NCI-H1092 (cell line): Measurements from ENCODE around the gene RPP25L.
A peak's percentile ranks its signal among the peaks of the same experiment; 100 is the strongest.
"Not testable (repeated sequence)": the region's sequence is repeated elsewhere in the genome, so short reads cannot be mapped to it uniquely, and the experiment has no call there.

ENCODE experiments used
- DNase-seq: peaks from one replicate; lab custom pipeline; 2025; lab: John Stamatoyannopoulos, UW

The RPP25L gene

GRCh38 chr9:34611811-34612787, at the start of gene RPP25L:
Gene RPP25L (minus strand): TSS chr9:34612097. CDS start chr9:34611296, 801 bp downstream.
- peak; percentile 78 for DNase-seq

DNA sequence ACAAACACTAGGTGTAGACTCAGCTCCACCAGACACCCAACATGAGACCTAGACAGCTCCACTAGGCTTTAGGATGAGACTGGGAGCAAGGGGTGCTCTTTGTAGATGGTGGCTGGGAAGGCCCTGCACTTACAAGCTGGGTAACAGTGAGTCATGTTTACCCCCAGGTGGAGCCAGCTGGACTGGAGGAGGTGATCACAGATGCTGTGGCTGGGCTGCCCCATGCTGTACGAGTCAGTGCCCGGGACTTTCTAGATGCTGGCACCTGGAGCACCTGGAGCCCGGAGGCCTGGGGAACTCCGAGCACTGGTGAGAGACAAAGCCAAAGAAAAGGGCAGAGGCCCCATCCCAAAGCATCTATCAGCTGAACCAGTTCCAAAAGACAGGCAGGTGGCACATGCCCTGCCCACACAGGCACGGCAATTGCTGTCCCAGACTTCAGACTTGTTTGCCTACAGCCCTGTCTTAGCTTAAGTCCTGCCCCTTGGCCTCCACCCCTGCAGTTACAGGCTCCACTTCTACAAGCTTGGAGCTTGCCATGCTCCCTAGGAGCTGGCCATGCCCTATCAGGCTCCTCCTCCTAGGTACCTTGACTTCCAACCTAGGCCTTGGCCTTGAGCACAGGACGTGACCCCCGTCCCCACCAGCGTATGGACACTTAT, 47.8 kb upstream of the RPP25L start:
- no peak for DNase-seq

GRCh38 chr9:34658461-34658860, 46.6 kb upstream of the RPP25L start:
- no peak for DNase-seq

DNA sequence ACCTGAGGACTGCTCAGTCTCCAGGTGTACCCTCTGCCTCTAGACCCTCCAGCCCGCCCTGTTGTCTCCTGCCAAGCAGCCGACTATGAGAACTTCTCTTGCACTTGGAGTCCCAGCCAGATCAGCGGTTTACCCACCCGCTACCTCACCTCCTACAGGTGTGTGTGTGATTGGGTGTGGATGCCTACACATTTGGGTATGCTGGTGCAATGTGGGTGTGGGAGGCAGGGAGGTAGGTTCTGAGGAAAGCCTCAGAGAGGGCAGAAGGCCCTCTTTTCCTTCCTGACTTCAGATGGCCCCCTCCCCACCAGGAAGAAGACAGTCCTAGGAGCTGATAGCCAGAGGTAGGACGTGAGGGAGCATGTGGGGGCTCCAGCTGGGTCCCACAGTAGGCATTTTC, 45.1 kb upstream of the RPP25L start:
- no peak for DNase-seq

DNA sequence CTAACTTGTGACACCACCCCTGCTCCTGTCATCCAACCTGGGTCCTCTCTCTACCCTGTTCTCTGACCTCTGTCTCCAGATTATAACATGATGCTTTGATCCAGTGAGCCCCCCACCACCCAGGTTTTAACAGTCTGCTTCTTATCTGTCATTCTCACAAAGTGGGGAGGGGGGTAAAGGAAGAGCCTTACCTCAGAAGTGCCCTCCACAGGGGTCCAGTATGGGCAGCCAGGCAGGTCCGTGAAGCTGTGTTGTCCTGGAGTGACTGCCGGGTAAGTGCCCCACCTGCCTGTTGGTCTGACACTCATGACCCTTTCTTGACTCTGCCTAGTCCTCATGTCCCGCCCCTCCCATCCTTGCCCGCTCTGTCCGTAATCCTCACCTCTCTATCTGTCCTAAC, 43.5 kb upstream of the RPP25L start:
- DNase-seq = no peak

DNA sequence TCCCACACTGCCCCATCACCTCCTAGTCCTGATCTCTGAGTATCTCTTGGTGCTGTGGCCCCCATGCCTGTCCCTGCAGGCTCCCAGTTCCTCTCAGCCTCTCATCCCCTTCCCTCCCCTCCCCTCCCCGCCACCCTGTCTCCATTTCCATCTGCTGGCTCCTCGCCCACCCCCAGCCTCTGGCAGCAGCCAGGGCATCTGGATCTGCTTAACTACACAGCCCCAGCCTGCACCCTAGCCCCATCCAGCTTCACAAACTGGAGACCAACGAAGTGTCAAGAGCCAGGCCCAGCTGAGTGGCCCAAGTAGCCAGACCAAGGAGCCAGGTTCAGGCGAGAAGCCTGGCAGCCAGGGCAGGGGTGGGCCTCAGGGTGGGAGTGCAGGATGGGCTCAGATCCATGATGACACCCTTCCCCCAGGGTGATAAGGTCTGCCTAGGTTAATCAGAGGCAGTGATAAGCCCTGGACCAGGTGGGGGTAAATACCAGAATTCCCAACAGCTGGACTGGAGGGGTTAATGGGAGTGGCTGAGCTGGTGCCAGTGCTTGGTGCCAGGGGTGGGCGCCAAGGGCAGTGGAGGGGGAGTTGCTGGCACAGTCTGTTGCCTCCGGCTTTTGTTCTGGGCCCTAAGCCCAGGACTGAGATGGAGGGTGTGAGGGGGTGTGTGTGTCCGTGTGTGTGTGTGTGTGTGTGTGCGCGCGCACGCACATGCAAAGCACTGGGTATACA, 42.6 kb upstream of the RPP25L start:
- DNase-seq = peak; percentile 92

- DNase-seq = no peak
Measured at GRCh38 chr9:34653151-34654072, 41.5 kb upstream of the RPP25L start.

GRCh38 chr9:34652602-34653000, 40.7 kb upstream of the RPP25L start:
- DNase-seq = no peak

DNA sequence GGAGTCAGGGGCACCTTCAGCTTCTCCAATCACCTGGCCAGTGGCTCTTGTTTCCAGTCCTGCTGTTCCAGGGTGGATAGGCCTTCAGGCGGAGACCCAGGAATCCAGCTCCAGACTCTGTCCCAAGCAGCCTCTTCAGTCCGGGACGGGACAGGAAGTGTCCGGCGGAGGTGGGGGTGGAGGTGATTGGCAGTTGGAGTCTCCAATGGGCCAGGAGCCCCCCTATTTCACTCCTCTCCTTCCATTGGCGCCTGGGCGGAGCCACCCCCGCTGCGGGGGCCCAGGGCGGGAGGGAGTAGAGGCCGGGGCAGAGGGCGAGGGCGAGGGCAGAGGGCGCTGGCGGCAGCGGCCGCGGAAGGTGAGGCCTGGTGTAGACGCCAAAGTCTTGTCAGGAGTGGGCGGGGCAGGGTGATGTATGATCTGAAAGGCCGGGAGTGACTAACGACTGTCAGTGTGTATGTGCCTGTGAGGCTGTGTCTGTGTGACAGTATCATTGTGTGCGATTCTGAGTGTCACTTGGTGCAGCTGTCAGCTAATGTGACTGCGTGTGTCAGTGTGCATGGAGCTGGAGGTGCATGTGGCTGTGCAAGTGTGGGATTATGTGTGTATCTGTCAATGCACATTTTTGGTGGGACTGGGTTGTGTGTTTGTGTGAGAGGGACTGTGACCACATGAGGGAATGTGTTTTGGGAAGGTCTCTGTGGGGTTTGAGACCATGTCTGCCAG, 40.1 kb upstream of the RPP25L start, which contains the start of gene IL11RA:
TSS of gene IL11RA (plus strand) at position 310 of the 726 bp plus-strand sequence. CDS start 3,033 bp downstream, outside the sequence.
- no peak for DNase-seq

DNA sequence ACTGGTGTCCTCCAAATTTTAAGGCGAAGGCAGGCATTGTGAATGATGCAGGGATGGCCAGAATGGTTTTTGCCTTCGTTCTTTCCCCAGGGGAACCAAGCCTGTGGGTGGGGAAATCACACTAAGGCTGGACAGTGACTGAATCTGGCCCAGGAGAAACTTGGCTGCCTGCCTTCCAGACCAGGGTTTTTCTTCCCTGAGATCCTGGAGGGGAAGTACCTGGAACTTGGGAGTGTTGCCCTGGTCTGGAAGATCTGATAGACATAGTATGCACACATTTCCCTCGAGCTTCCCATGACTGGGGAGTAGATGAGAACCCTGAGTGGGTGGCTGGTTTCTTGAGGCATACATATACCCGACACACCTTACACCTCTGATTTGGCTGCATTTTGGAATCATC, 39.4 kb upstream of the RPP25L start:
- DNase-seq = no peak

DNA sequence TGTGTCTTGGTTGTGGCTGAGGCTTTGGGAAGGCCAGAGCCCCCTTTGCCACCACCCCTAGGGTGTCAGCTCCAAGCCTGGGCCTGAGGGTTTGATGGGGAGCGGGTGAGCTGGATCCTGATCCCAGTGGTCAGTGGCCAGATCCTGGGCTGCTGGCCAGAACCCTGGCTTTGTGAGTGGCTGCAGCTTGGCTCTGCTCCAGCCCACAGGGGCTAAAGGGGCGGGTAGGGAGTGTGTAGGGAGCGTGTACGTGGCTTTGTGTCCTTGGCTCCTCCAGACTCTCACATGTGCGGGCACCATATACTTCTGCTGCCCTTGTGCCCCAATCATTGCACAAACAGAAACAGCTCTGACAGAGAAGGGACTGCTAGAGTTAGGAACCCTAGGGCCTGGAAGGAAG, 38.9 kb upstream of the RPP25L start:
- no peak for DNase-seq

DNA sequence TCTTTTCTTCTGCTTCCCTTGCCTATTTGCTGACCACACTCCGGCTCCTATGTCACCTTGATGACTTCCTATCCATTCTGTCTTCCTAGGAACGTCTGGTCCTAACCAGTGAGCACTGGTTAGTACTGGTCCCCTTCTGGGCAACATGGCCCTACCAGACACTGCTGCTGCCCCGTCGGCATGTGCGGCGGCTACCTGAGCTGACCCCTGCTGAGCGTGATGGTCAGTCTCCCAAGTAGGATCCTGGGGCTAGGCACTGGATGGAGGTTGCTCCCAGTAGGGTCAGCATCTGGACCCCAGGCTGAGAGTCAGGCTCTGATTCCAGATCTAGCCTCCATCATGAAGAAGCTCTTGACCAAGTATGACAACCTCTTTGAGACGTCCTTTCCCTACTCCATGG, 36.8 kb upstream of the RPP25L start:
- DNase-seq = no peak

- no peak for DNase-seq
Measured at GRCh38 chr9:34647651-34648050, 35.8 kb upstream of the RPP25L start.

GRCh38 chr9:34647084-34647403, 35.1 kb upstream of the RPP25L start:
- no peak for DNase-seq

DNA sequence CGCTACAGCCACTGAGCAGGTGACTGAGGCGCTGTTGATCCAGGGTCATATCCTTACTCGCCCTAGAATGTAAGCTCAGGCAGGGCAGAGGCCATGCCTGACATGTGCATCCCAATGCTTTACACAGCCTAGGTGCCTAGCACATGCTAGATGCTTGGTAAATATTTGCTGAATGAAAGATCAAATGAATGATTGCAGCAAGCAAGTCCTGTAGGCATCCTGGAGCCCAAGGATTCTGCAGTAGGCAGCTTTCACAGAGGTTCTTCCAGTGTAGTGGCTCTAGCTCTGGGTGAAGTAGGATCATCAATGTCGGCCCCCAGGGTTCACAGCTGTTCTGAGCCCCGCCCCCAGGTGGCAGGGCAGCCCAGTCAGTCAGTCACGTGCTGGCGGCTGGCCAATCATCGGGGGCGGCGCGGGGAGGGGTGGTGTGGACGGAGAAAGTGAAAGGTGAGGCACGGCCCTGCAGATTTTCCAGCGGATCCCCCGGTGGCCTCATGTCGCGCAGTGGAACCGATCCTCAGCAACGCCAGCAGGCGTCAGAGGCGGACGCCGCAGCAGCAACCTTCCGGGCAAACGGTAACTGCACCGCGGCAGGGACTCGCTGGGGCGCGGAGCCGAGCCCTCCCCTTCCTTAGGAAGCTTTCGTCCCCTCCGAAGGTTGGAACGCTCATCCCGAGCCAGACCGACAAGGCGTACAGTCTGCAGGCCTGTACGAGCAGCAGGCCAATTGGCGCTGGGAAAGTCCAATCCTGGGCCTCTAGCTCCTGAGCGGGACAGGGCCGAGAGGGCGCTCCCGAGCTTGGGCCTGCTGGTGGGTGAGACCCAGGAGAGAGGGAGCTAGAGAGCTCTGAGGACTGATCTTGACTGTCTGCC, 34.5 kb upstream of the RPP25L start, which contains the start of gene GALT:
TSS of gene GALT (plus strand) at position 465 of the 873 bp plus-strand sequence. CDS start at position 495, 30 bp downstream.
- peak; percentile 93 for DNase-seq

DNA sequence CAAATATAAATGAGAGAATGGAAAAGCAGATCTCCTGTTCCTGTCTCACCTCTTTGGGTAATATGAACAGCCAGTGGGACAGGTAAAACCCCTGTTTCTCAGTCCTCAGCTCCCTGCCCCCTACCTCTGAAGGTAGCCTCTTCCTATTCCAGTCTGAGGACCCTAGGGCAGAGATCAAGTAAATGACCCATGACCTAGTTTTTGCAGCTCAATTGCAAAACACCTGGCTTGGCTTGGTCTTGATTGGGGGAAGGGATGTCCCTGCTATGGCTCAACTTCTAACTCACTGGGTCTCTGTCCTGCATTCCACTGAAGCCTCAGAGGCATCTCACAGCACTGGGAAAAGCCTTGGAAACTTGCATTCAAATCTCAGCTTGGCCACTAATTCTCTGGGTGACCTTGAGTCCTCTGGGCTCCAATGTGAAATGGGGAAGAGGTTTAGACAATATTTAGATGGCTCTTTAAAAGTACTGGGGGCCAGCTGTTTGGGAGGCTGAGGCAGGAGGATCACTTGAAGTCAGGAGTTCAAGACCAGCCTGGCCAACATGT, 32.9 kb upstream of the RPP25L start:
- no peak for DNase-seq

DNA sequence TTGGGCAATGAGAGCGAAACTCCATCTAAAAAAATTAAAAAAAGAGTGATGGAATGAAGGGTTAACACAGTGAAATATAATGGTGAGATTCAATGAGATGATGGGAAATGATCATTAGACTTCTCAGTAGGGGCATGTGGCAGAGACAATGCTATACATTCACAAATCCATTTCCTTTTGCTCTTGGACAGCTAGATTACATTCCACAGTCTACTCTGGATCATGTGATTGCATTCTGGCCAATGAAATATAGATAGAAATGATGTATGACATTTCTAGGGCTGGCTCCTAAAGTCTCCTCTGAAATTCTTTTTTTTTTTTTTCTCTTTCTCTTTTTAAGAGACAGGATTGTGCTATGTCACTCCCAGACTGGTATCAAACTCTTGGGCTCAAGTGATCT, 30.8 kb upstream of the RPP25L start:
- no peak for DNase-seq

DNA sequence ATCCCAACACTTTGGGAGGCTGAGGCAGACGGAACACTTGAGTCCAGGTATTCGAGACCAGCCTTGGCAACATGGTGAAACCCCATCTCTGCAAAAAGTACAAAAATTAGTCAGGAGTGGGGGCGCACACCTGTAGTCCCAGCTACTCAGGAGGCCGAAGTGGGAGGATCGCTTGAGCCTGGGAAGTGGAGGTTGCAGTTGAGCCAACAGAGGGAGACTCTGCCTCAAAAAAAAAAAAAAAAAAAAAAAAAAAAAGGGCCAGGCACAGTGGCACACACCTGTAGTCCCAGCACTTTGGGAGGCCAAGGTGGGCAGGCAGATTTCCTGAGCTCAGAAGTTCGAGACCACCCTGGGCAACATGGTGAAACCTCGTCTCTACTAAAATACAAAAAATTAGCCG, 27.4 kb upstream of the RPP25L start:
- not testable (repeated sequence) for DNase-seq

DNA sequence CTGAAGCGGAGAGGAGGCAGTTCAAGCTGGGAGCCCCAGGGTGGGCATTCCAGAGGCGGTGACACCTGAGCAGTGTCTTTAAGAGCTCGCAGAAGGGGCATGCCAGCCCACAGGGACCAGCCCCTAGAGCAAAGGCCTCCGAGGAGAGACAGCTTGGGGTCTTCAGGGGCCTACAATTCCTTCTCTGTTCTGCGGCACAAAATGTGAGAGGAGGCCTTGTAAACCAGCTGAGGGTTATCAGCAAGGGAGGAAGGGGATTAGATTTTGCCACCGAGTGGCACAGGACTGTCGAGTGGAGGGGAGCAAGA, 26.2 kb upstream of the RPP25L start:
- no peak for DNase-seq
